ENCODE results near the gene C10orf95. TPM values are rescaled to one million over a fixed set of nuclear protein-coding genes. Genes with fewer than 3 reads are reported as not detected.

The C10orf95 gene
- total RNA-seq, 1 donor, result not detected

DNA sequence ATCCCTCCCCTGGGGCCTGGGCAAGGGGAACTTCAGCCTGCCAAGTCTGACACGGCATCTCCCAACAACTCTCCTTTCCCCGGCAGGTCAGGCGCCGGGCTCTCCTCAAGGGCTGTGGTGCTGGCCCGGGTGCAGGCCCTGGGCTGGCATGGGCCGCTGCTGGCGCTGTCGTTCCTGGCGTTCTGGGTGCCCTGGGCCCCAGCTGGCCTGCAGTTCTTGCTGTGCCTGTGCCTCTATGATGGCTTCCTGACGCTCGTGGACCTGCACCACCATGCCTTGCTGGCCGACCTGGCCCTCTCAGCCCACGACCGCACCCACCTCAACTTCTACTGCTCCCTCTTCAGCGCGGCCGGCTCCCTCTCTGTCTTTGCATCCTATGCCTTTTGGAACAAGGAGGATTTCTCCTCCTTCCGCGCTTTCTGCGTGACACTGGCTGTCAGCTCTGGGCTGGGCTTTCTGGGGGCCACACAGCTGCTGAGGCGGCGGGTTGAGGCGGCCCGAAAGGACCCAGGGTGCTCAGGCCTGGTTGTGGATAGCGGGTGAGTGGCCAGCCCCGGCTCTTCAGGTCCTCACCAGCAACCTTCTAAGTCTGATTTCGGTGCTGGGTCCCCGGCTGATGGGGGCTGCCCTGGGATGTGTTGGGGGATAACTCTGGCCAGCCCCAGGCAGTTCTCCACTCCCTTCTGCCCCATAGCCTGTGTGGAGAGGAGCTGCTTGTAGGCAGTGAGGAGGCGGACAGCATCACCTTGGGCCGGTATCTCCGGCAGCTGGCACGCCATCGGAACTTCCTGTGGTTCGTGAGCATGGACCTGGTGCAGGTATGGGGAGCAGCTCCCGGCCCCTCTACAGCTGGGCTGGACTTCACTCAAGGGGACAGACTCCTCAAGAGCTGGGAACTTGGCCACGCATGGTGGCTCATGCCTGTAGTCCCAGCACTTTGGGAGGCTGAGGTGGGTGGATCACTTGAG lies 19.5 kb upstream of the C10orf95 start:
- TF ChIP-seq, protein P1, sequence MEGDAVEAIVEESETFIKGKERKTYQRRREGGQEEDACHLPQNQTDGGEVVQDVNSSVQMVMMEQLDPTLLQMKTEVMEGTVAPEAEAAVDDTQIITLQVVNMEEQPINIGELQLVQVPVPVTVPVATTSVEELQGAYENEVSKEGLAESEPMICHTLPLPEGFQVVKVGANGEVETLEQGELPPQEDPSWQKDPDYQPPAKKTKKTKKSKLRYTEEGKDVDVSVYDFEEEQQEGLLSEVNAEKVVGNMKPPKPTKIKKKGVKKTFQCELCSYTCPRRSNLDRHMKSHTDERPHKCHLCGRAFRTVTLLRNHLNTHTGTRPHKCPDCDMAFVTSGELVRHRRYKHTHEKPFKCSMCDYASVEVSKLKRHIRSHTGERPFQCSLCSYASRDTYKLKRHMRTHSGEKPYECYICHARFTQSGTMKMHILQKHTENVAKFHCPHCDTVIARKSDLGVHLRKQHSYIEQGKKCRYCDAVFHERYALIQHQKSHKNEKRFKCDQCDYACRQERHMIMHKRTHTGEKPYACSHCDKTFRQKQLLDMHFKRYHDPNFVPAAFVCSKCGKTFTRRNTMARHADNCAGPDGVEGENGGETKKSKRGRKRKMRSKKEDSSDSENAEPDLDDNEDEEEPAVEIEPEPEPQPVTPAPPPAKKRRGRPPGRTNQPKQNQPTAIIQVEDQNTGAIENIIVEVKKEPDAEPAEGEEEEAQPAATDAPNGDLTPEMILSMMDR (IDR thresholded peaks at IDR 0.05; ENCODE audit: extremely low read depth, low read depth, low read length), result no peak
- DNase-seq (ENCODE audit: insufficient read length, low spot score, missing footprints), result peak; percentile 53

DNA sequence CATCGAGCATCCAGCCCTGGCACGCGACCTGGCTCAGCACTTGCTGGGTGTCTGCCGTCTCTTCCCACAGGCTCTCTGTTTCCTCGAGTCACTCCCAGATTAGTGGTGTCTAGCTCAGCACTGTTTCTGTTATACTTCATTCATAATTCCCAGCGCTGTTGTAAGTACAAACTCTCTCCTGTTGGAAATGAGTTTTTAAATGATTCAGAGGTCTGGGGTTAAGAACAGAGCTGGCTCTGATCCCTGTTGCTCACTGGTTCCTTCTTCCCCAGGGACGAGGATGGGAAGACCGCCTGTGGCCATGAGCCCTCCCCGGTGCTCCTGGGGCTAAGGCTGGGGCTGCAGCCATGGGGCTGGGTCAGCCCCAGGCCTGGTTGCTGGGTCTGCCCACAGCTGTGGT lies 17.3 kb upstream of the C10orf95 start:
- peaks cover 14% of the 10 kb centered on the region for H3K4me1 ChIP-seq (ENCODE audit: insufficient read depth, low read length)
- H2AFZ ChIP-seq (ENCODE audit: low read length), result no peak overlapping the region
- peak overlapping the region; percentile 32 for H3K4me2 ChIP-seq (ENCODE audit: insufficient read depth, low read length)
- peaks cover 2% of the 10 kb centered on the region for H3K27me3 ChIP-seq (ENCODE audit: insufficient read depth, low read length)
- no peaks in the 10 kb centered on the region for H3K79me2 ChIP-seq (ENCODE audit: insufficient read depth, low read length)
- H4K20me1 ChIP-seq (ENCODE audit: insufficient read depth, low read length), result no peaks in the 10 kb centered on the region
- TF ChIP-seq, protein P1 (IDR thresholded peaks at IDR 0.05; ENCODE audit: extremely low read depth, low read depth, low read length), result no peak
- H3K27ac ChIP-seq (ENCODE audit: low read depth, low read length), result no peak overlapping the region
- H3K4me3 ChIP-seq (ENCODE audit: insufficient read depth, low read length), result no peak overlapping the region
- no peaks in the 10 kb centered on the region for H3K36me3 ChIP-seq (ENCODE audit: insufficient read depth, low read length)
- no peaks in the 10 kb centered on the region for H3K9me3 ChIP-seq (ENCODE audit: low read depth, low read length)
- peak; percentile 98 for DNase-seq (ENCODE audit: insufficient read length, low spot score, missing footprints)

More for the DNA sequence above, 19.5 kb upstream of the C10orf95 start:
- H3K4me3 ChIP-seq (ENCODE audit: insufficient read depth, low read length), result no peak overlapping the region
- H4K20me1 ChIP-seq (ENCODE audit: insufficient read depth, low read length), result no peaks in the 10 kb centered on the region
- no peak overlapping the region for H2AFZ ChIP-seq (ENCODE audit: low read length)
- H3K36me3 ChIP-seq (ENCODE audit: insufficient read depth, low read length), result no peaks in the 10 kb centered on the region
- peaks cover 14% of the 10 kb centered on the region for H3K4me1 ChIP-seq (ENCODE audit: insufficient read depth, low read length)
- no peak overlapping the region for H3K27ac ChIP-seq (ENCODE audit: low read depth, low read length)
- no peak overlapping the region for H3K4me2 ChIP-seq (ENCODE audit: insufficient read depth, low read length)
- no peaks in the 10 kb centered on the region for H3K79me2 ChIP-seq (ENCODE audit: insufficient read depth, low read length)
- H3K27me3 ChIP-seq (ENCODE audit: insufficient read depth, low read length), result no peaks in the 10 kb centered on the region
- H3K9me3 ChIP-seq (ENCODE audit: low read depth, low read length), result no peaks in the 10 kb centered on the region

DNA sequence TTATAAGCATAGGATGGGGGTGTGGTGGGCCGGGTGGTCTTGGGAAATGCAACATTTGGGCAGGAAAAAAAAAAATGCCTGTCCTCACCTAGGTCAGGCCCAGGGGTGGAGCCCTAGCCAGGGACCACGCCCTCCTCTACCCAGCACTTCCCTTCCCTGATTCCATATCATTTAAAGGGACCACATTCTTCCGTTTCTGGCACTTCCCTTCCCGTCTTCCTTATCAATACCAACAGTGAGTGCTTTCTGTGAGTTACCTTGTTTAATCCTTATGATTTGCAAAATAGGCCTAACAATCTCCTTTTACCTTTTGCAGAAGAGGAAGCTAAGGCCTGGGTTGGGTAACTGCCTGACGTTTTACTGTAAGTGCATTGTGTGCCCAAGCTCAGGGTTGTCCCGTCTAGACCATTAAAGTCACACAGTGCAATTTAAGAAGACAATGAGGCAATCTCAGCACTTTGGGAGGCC lies 16.7 kb upstream of the C10orf95 start:
- H3K4me3 ChIP-seq (ENCODE audit: insufficient read depth, low read length), result no peak overlapping the region
- no peak for DNase-seq (ENCODE audit: insufficient read length, low spot score, missing footprints)

More for the DNA sequence above, 16.7 kb upstream of the C10orf95 start:
- peaks cover 8% of the 10 kb centered on the region for H3K27me3 ChIP-seq (ENCODE audit: insufficient read depth, low read length)
- no peaks in the 10 kb centered on the region for H4K20me1 ChIP-seq (ENCODE audit: insufficient read depth, low read length)
- H3K4me1 ChIP-seq (ENCODE audit: insufficient read depth, low read length), result peaks cover 14% of the 10 kb centered on the region
- no peak overlapping the region for H3K4me2 ChIP-seq (ENCODE audit: insufficient read depth, low read length)
- no peaks in the 10 kb centered on the region for H3K36me3 ChIP-seq (ENCODE audit: insufficient read depth, low read length)
- no peaks in the 10 kb centered on the region for H3K9me3 ChIP-seq (ENCODE audit: low read depth, low read length)
- H3K79me2 ChIP-seq (ENCODE audit: insufficient read depth, low read length), result no peaks in the 10 kb centered on the region
- no peak overlapping the region for H2AFZ ChIP-seq (ENCODE audit: low read length)
- no peak overlapping the region for H3K27ac ChIP-seq (ENCODE audit: low read depth, low read length)
- TF ChIP-seq, protein P1 (IDR thresholded peaks at IDR 0.05; ENCODE audit: extremely low read depth, low read depth, low read length), result no peak
